Adipocyte (in vitro differentiated cells): Measurements from ENCODE around the gene LYPLAL1.

ENCODE experiments used
- DNase-seq: peaks from one replicate; pipeline ENCODE4 v3.0.0-alpha.2; 2015; ENCODE audit warnings: low read depth
- H3K27me3 ChIP-seq: replicated peaks from 2 replicates; pipeline ENCODE4 v1.7.0; 2013; ENCODE audit warnings: mild to moderate bottlenecking, low read length, moderate library complexity; ENCODE audit not compliant: control insufficient read depth, insufficient read depth
- H3K36me3 ChIP-seq: 2 replicates; pipeline ENCODE4 v1.7.0; 2013; ENCODE audit warnings: low read length, mild to moderate bottlenecking, moderate library complexity; ENCODE audit not compliant: control insufficient read depth, insufficient read depth, severe bottlenecking
- H3K4me1 ChIP-seq: 2 replicates; pipeline ENCODE4 v1.7.0; 2013; ENCODE audit warnings: mild to moderate bottlenecking, low read length, moderate library complexity; ENCODE audit not compliant: control insufficient read depth, insufficient read depth
- H3K4me3 ChIP-seq: 2 replicates; pipeline ENCODE4 v1.7.0; 2013; ENCODE audit warnings: mild to moderate bottlenecking, low read length, moderate library complexity
- H3K9ac ChIP-seq: 2 replicates; pipeline ENCODE4 v1.7.0; 2013; ENCODE audit warnings: mild to moderate bottlenecking, low read length, moderate library complexity
- H3K9me3 ChIP-seq: 2 replicates; pipeline ENCODE4 v1.7.0; 2013; ENCODE audit warnings: mild to moderate bottlenecking, low read length, moderate library complexity; ENCODE audit not compliant: control insufficient read depth

The LYPLAL1 gene

GRCh38 chr1:219173758-219174459 lies at the start of gene LYPLAL1:
Gene LYPLAL1 (plus strand): TSS chr1:219173878. CDS start chr1:219173891, 13 bp downstream.
- H3K9me3 ChIP-seq = no peaks in the 10 kb centered on the region

DNA sequence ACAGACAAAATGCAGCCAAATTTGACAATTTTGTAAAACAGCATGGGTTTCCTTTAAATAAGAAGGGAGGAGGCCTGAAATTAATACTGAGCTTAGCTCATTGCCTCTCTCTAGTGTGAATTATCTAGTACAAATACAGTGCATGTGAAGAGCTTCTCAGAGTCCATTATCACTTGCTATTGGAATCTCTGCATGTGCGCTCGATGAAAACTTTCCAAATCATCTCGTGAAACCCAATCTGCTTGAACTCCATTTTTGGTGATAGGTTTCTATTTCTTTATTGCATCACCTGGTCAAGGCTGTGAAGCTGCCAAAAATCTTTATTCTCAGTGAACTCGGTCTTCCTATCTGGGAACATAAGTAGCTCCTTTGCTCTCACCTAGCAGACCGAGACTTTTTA lies 49.5 kb upstream of the LYPLAL1 start:
- Histone ChIP-seq H3K9ac (no peak overlapping the region), H3K4me3 (no peak overlapping the region), H3K36me3 (no peaks in the 10 kb centered on the region), H3K4me1 (peaks cover 59% of the 10 kb centered on the region), H3K9me3 (no peaks in the 10 kb centered on the region), H3K27me3 (no peaks in the 10 kb centered on the region)
- DNase-seq = no peak

More at GRCh38 chr1:219173758-219174459, at the start of gene LYPLAL1:
- H3K4me1 ChIP-seq = peaks cover 39% of the 10 kb centered on the region
- H3K27me3 ChIP-seq = no peaks in the 10 kb centered on the region
- H3K4me3 ChIP-seq = peak within 1 kb of the TSS; percentile 84
- H3K9ac ChIP-seq = peak within 1 kb of the TSS; percentile 92
- DNase-seq = peak; percentile 93
- no peaks in the 10 kb centered on the region for H3K36me3 ChIP-seq

GRCh38 chr1:219125342-219125741 lies 48.3 kb upstream of the LYPLAL1 start:
- no peak for DNase-seq
- H3K4me1 ChIP-seq = peaks cover 48% of the 10 kb centered on the region

DNA sequence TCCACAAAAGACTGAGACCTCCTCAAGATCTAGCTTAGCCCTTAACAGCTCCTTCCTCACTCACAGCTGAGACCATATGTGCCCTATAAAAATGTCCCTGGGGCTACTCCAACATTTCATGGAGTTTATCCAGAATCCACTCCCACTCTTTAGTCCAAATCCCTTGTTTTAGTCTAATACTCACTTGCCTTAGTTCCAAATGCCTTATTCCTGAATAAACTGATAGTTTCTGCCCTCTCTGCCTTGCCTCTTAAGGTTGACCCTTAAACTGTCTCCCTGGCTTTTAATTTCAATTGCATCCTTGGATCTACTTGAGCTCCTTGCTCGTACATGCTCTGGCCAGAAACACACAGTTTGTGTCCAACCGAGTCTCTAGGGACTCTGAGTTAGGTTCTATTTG lies 47.3 kb upstream of the LYPLAL1 start:
- peak; percentile 58 for DNase-seq

More at GRCh38 chr1:219125342-219125741, 48.3 kb upstream of the LYPLAL1 start:
- H3K9ac ChIP-seq = no peak overlapping the region
- no peaks in the 10 kb centered on the region for H3K27me3 ChIP-seq
- no peaks in the 10 kb centered on the region for H3K36me3 ChIP-seq
- no peak overlapping the region for H3K4me3 ChIP-seq
- H3K9me3 ChIP-seq = no peaks in the 10 kb centered on the region

DNA sequence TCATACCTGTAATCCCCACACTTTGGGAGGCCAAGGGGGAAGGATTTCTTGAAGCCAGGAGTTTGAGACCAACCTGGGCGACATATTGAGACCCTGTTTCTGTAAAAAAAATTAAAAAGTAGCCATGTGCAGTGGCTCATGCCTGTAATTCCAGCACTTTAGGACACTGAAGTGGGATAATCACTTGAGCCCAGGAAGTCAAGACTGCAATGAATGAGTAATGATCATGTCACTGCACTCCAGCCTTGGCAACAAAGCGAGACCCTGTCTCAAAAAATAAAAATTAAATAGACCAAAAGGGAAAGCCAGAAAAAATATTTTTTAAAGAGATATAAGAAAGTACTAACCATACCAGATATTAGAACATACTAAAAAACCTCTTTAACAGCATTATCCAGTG lies 44.7 kb upstream of the LYPLAL1 start:
- no peaks in the 10 kb centered on the region for H3K9me3 ChIP-seq
- peaks cover 17% of the 10 kb centered on the region for H3K4me1 ChIP-seq
- DNase-seq = no peak
- H3K9ac ChIP-seq = no peak overlapping the region
- no peaks in the 10 kb centered on the region for H3K27me3 ChIP-seq
- H3K4me3 ChIP-seq = no peak overlapping the region
- no peaks in the 10 kb centered on the region for H3K36me3 ChIP-seq

More for the DNA sequence above, 47.3 kb upstream of the LYPLAL1 start:
- Histone ChIP-seq H3K27me3 (no peaks in the 10 kb centered on the region), H3K9me3 (no peaks in the 10 kb centered on the region), H3K9ac (no peak overlapping the region), H3K4me3 (peak overlapping the region; percentile 10), H3K36me3 (no peaks in the 10 kb centered on the region), H3K4me1 (peaks cover 39% of the 10 kb centered on the region)

- no peak for DNase-seq
- Histone ChIP-seq H3K9me3 (no peaks in the 10 kb centered on the region), H3K9ac (no peak overlapping the region), H3K4me1 (peaks cover 16% of the 10 kb centered on the region), H3K4me3 (no peak overlapping the region), H3K36me3 (no peaks in the 10 kb centered on the region), H3K27me3 (no peaks in the 10 kb centered on the region)
These were observed 43.2 kb upstream of the LYPLAL1 start for GRCh38 chr1:219130366-219130935.

DNA sequence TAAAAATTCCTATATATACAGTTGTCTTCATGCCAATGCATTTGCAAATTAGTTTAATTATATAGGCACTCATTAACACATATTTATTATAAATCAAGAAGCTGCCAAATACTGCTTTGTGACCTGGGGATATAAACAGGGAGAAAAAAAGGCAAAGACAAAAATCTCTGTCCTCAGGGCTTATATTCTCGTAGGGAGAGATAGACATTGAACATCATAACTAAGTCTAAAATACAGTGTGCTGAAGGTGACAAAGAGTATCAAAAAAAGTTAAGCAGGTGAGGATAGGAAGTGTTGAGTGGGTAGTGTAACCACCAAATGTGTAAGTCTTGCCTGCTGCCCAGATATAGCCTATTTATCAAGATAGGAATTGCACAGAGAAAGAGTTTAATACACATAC lies 40.7 kb upstream of the LYPLAL1 start:
- no peak for DNase-seq
- H3K4me3 ChIP-seq = no peak overlapping the region

DNA sequence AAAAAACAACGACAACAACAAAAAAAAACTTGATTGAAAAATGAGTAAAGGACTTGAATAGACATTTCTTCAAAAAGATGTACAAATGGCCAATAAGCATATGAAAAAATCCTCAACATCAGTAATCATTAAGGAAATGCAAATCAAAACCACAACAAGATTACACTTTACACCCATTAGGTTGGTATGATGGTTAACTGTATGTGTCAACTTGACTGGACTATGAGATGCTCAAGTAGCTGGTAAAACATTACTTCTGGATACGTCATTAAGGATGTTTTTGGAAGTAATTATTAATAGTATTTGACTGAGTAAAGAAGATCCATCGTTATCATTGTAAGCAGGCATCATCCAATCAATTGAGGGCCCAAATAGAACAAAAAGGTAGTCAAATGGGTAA lies 34.9 kb upstream of the LYPLAL1 start:
- H3K4me3 ChIP-seq = no peak overlapping the region
- H3K9ac ChIP-seq = no peak overlapping the region
- DNase-seq = no peak
- H3K9me3 ChIP-seq = peaks cover 7% of the 10 kb centered on the region
- no peaks in the 10 kb centered on the region for H3K36me3 ChIP-seq
- H3K4me1 ChIP-seq = no peaks in the 10 kb centered on the region
- H3K27me3 ChIP-seq = no peaks in the 10 kb centered on the region

More for the DNA sequence above, 40.7 kb upstream of the LYPLAL1 start:
- H3K36me3 ChIP-seq = no peaks in the 10 kb centered on the region
- H3K9me3 ChIP-seq = peaks cover 4% of the 10 kb centered on the region
- H3K4me1 ChIP-seq = no peaks in the 10 kb centered on the region
- no peaks in the 10 kb centered on the region for H3K27me3 ChIP-seq
- no peak overlapping the region for H3K9ac ChIP-seq

DNA sequence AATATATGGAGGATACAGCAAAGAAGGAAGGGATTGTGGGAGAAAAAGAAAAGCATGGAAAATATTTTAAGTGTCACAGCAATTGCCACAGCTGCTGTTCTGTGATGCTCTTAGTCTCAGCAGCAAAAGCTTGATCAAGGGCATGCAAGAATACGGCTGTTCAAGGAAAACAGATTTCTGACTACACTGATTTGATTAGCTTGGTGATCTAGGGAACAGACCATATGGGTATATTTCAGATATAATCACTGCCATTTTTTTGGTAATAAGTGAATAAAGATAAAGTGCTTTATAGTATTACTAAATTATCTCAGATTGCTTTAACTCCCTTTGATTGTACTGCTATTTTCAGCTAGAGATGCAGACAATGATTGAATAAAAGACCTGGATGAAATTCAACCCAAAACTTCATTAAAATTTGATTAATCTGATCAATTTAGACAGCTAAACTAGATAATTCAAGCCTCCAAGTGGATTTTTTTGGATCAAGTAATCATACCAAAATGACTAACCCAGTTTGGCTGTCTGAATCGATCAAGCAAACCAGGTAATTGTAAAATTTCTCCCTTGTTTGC lies 33.3 kb upstream of the LYPLAL1 start:
- DNase-seq = no peak
- H3K27me3 ChIP-seq = no peaks in the 10 kb centered on the region
- H3K9me3 ChIP-seq = peaks cover 7% of the 10 kb centered on the region
- no peaks in the 10 kb centered on the region for H3K36me3 ChIP-seq
- H3K4me3 ChIP-seq = no peak overlapping the region
- no peak overlapping the region for H3K9ac ChIP-seq
- H3K4me1 ChIP-seq = no peaks in the 10 kb centered on the region

DNA sequence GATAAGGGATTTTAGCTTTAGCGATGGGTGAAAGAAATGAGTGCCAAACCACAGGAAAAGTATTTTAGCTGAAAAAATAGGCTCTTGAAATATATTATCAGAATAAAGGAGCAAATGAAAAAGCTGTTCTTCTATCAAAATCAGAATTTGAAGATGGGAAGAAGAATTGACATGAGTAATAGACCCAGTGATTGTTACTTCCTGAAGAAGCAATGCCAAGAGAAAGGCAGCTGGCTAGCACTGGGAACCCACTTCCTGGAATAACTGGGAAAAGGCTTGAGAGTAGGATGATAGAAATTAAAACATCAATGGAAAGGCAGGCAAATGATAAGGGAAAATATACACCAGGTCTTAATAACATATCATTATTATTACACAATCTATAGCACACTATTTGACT lies 29.9 kb upstream of the LYPLAL1 start:
- H3K27me3 ChIP-seq = no peaks in the 10 kb centered on the region

DNA sequence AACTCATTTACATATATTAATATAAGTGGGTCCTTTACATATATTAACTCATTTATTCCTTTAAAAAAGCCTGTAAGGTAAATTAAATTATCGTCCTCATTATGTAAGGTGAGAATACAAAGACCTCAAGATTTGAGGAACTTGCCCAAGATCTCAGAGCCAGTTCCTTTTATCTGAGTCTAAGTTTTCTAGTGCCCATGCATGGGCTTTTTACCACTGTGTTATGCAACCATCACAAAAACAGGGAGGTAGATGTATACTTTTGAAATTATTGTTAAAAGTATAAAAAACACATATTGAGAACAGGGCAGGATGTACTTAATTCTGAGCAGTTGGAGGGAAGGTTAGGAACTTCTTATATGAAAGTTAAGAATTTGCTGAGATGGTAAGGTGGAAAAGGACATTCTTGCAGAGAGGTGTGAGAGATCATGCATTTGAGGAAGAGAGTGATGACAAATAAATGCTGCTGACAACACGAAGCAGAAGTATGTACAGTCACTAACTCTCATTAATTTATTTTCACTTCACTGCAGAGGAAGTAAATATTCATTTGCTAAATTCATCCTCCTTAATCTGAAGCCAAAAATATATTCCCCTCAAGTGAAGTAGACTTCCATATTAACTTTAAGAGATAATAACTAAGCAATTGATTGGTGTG lies 28.9 kb upstream of the LYPLAL1 start:
- no peaks in the 10 kb centered on the region for H3K4me1 ChIP-seq
- no peaks in the 10 kb centered on the region for H3K9me3 ChIP-seq
- no peaks in the 10 kb centered on the region for H3K27me3 ChIP-seq
- DNase-seq = no peak
- no peak overlapping the region for H3K4me3 ChIP-seq
- H3K36me3 ChIP-seq = no peaks in the 10 kb centered on the region
- no peak overlapping the region for H3K9ac ChIP-seq

More for the DNA sequence above, 29.9 kb upstream of the LYPLAL1 start:
- H3K36me3 ChIP-seq = no peaks in the 10 kb centered on the region
- H3K4me3 ChIP-seq = no peak overlapping the region
- no peaks in the 10 kb centered on the region for H3K4me1 ChIP-seq
- H3K9me3 ChIP-seq = no peaks in the 10 kb centered on the region
- DNase-seq = no peak
- H3K9ac ChIP-seq = no peak overlapping the region
